Measurements from ENCODE around the gene CACNA1I.

DNA sequence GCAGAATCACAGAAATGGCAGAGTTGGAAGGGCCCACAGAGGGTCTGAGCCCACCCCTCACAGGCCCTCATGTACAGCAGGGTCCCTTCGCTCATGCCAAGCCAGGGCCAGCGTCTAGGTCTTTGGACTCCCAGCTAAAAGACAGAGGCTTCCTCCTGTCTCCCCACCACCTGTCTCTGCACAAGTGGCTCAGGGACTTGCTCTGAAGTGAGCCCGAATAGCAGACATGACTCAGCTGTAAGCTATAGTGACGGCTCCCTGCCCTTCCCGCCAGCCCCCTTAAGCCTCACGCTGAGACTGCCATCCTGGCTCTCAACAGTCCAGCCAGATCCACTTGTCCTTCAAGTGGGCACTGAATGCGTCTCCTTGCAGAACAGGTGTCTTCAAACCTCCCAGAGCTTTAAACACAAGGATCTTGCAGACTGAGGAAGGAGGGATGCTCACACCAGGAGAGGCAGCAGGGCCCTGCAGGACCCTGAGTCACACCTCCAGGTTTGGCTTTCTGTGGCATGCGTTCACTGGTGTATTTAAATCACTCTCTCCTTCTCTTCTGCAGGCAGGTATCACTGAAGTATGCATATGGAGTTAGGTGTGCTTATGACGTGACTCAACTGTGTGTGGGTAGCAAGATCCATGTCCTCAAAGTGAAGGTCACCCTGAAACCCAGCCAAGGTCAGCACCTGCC is 154.9 kb downstream of the CACNA1I start:
- no peak for TF ChIP-seq POLR2A (IDR thresholded peaks at IDR 0.05)
- TF ChIP-seq, protein P1, sequence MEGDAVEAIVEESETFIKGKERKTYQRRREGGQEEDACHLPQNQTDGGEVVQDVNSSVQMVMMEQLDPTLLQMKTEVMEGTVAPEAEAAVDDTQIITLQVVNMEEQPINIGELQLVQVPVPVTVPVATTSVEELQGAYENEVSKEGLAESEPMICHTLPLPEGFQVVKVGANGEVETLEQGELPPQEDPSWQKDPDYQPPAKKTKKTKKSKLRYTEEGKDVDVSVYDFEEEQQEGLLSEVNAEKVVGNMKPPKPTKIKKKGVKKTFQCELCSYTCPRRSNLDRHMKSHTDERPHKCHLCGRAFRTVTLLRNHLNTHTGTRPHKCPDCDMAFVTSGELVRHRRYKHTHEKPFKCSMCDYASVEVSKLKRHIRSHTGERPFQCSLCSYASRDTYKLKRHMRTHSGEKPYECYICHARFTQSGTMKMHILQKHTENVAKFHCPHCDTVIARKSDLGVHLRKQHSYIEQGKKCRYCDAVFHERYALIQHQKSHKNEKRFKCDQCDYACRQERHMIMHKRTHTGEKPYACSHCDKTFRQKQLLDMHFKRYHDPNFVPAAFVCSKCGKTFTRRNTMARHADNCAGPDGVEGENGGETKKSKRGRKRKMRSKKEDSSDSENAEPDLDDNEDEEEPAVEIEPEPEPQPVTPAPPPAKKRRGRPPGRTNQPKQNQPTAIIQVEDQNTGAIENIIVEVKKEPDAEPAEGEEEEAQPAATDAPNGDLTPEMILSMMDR (IDR thresholded peaks at IDR 0.05) = no peak
